ENCODE measurements around the gene AUH.
"Not testable (repeated sequence)": the region's sequence is repeated elsewhere in the genome, so short reads cannot be mapped to it uniquely, and the experiment has no call there.

Gene AUH

DNA sequence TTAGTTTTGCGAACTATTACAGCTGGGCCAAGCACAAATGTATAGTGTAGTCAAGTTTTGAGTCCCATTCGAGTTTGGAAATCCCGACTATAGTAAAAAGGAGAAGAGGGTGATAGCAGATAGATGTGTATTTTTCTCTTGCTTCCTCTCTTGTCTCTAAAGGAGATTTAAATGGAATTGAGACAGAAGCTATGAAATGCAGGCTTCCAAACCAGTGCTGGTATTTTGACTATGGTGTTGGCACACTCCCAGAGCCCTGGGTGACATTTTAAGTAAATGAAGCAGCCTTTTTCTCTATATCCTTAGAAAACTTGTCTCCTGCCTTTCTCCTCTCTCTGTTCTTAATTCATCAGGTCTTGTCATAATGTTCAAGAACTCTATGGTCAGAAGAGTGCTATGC, 17.7 kb upstream of the AUH start:
- no peak for DNase-seq

DNA sequence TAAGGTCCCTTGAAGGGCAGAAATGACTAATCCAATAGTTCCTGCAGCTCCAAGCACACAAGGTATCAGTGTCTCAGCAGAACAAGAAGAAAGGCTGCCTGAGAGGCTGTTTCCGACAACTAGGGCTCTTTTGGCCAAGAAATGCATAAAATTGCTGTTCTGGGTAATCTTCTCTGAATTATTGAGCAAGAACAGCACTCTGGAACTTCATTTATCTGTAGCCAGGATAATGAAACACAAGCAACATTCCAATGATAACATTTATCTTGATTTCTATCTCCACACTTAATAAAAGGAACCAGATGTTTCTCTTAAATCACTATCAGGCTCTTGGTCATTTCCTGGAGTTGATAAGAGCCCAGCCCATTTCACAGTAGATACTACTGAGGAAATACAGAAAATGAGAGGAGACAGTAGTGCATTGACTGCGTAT, 17.0 kb upstream of the AUH start:
- DNase-seq = no peak

DNA sequence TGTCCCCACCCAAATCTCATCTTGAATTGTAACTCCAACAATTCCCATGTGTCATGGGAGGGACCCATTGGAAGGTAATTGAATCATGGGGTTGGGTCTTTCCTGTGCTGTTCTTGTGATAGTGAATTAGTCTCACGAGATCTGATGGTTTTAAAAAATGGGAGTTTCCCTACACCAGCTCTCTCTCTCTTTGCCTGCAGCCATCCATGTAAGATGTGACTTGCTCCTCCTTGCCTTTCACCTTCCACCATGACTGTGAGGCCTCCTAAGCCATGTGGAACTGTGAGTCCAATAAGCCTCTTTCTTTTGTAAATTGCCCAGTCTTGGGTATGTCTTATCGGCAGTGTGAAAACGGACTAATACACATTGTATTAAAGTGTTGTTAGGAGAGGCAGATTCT, 16.3 kb upstream of the AUH start:
- DNase-seq = not testable (repeated sequence)

DNA sequence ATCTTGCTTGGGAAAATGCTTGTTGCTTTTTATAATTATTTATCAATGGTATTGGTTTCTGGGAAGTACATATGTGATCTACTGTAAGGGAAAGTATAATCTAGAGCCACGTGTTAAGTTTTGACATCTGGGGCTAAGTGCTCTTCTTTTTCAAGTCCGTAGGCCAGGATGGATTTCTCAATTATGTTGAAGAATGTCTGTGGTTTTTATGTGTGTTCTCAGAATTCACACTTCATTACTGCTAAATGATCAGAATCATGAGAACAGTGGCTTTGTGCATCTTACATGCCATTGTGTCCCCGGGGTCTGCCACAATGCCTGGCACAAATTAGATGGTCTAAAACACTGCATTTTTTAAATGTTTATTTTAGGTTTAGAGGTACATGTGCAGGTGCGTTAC, 14.5 kb upstream of the AUH start:
- DNase-seq = no peak

DNA sequence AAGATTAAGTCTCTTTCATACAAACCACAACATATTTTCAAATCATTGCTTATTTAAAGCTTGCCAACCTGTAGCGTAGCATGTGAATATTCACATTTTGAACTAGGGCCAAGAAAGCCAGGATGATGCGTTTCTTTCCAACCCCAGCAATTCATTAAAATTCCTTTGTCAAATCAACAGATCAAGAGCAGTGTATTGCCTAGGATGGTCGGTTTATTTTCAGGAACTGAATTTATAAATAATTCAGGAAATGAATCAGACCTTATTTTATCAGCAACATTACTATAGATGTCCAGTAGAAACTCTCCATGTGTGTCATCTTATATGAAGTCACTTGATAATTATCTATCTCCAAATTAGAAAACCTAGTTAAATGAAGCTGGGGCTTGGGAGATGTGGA, 13.2 kb upstream of the AUH start:
- DNase-seq = no peak

DNA sequence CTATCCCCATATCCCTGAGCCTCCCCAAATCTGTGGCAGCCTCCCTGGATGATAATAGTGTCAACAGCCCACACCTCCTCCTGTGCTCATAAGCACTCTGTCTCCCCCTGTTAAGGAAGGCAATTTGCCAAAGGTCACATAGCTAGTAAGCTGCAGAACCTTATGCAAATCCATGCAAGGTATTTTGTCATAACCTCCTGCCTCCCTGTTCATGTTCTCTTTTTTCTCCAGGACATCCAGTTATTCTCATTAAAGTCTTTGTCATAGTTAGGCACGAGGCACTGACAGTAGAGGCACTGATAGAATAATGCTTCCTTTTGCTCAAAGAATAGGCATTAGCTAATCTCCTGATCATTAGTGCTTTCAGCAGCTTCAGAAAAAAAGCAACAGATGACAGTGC, 10.2 kb upstream of the AUH start:
- DNase-seq = peak in 2 of 51 donors; percentile 6 to 30

DNA sequence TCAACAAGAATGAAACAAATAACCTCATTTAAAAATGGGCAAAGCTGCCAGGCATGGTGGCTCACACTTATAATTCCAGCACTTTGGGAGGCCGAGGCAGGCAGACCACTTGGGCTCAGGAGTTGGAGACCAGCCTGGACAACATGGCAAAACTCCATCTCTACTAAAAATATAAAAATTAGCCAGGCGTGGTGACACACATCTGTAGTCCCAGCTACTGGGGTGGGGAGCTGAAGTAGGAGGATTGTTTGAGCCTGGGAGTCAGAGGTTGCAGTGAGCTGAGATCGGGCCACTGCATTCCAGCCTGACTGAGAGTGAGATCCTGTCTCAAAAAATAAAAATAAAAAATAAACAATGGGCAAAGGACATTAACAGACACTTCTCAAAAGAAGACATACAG, 8.3 kb upstream of the AUH start:
- DNase-seq = not testable (repeated sequence)

DNA sequence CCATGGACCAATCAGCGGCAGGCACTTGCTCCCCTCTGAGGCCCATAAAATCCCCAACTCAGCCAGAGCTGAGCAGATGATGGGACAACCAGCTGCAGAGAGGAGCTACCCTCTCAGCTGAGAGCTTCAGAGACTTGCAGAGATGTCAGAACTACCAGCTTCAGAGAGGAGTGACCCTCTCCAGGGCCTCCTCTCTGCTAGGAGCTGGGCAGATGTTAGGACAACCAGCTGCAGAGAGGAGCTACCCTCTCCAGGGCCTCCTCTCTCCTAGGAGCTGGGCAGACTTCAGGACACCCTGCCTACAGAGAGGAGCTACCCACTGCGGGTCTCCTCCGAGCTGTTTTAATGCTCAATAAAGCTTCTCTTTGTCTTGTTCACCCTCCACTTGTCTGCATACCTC, 3.0 kb upstream of the AUH start:
- DNase-seq = no peak

DNA sequence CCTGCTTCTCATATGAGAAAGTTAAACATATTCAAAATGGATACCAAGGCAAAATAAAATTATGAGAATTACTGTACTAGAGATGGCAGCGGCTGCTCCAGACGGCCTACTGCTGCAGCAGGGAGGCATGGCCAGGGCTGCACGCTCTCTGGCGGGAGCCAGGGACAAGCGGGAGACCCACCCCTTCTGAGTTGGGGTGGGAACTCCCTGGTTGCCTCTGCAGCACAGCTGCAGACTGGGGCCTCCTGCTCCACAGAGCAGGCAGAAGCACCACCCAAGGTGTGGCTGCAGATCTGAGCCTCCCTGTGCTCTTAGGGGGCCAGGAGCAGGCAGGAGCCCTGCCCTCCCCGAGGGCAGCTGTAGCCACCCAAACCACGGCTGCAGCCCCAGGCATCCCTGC, 2.3 kb upstream of the AUH start:
- DNase-seq = no peak

DNA sequence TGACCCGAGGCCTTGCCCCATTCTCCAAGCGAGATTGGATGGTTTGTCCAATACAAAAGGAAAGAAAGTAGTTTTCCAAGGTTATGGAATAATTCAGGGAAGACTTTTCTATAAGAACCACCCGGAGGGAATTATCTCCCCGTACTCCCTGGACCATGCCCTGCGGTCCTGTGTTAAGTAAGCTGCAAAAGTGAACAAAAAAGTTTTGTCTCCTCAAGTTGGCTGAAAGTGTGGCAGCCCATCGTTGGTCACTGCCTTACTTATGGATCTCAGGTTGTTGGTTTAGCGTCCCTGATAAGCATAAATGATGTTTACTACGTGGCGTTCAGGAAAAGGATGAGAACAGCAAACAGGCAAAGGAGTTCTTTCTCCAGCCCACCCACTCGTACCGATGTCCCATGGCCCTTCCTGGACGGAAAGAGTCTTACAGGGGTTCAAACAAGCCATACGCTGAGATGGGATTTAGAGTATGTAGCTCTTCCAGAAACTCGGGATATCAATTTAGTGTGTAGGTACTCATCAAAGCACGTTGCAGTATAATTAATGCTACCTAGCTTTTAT, 413 bp upstream of the AUH start:
- DNase-seq = no peak

DNA sequence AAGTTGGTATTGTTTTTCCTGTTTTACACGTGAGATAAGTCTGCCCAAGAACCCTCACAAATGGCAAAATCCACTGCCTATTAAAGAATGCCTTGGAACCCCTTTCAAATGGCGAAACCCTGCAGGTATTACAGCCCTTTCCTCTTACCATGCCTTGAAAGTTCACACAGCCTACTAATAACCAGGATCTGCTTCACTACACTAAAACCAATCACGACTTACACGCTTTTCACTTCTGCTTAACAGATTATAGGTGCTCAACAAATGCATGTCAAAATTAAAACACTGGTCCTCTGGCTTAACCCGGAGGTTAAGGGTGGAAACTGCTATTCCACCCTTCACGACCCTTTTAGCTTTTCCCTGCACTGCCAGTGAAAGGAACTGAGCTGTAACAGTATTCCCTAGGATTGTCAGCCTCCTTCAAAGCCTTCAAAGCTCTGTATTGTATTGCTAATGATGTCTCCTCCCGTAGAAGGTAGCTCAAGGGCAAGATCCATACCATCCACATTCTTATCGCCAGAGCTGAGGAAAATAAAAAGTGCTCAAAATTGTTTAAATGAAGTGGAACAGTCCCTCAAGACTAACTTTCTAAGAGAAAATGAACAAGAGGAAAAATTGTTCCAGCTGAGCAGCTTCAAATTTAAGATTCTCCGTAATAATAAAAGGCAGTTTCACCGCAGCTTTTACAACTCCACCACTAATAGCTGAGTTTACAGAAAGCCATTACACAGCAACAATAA, 997 bp downstream of the AUH start:
- peak in 3 of 51 donors; percentile 2 to 46 (median 10) for DNase-seq

DNA sequence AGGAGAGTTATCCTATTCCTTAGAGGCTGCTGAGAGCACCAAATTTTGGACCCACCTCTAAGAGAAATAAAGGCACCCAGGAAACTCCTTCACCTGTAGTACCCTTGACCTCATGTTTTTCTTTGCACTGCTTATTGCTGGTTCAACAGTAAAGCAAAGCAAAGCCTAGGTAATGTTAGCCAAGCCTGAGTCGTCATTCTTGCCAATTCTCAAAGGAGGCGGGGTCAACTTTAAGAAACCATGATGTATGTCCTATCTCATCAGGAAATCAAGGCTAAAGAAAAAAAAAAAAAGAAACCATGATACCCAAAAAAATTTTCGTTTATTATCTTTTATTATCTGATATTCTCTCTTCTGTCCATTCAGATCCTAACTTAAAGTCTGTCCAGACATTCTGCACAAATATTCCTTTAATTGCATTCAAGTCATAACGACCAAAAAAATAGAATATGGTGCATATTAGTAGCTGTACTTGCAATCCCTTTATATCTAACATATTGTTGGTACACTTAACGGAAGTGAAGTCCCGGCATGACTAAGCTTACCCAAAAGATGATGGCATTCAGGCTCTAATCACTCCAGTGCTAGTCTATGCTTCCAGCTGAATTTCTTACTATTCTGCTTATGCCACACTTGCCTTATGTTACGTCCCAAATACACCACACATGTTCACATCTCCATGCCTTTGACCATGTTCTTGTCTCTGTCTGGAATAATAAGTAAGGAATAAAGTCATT, 1.8 kb downstream of the AUH start:
- DNase-seq = no peak

DNA sequence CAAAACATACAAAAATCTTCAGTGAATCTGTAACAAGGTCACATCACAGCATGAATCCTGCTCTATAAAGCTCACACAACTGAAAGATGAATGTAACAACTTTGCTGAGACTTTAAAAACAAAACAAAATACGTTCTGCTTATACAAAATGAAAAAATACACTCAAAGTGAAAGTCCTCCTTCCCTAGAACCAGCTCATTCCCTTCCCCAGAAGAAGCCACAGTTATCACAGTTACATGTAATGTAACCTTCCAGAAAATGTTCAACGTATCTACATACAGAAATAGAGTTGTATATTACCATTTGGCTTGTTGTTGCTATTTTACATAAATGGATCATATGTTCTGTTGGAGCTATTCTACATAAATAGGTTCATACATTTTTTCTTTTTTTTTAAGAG, 2.6 kb downstream of the AUH start:
- no peak for DNase-seq

DNA sequence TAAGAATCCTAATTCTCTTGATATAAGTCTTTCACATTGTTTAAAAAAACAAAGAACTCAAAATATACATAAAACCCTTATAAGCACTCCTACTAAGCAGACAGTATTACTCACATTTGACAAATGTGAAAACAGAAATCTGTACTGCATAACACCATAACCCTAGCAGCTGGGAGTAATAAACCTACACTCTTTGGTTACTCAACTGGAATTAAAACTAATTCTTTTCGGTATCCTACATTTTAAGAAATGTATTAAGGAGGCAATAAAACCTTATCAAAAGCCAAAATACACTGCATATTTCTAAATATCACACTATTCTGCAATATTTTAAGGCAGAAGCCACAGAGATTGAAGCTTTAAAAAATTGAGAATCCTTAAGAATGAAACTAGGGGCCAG, 6.8 kb downstream of the AUH start:
- DNase-seq = no peak

DNA sequence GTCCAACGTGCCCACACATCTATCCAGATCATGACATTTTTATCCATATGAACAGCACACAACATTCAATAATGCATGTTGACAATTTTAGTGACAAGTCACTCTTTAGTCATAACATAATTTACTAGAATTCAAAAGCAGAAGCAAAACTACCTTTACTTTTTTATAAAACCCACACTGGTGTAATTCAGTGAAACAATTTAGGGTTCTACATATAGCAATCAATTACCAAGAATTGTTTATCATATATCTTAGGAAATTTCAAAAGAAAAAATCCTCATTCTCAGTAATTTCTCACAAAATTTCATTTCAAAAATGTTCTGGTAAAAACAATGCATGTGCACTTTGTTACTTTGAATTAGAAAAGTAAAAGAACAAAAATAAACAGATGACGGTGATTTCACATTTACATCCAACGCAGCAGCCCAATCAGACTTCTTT, 12.6 kb downstream of the AUH start:
- DNase-seq = no peak

DNA sequence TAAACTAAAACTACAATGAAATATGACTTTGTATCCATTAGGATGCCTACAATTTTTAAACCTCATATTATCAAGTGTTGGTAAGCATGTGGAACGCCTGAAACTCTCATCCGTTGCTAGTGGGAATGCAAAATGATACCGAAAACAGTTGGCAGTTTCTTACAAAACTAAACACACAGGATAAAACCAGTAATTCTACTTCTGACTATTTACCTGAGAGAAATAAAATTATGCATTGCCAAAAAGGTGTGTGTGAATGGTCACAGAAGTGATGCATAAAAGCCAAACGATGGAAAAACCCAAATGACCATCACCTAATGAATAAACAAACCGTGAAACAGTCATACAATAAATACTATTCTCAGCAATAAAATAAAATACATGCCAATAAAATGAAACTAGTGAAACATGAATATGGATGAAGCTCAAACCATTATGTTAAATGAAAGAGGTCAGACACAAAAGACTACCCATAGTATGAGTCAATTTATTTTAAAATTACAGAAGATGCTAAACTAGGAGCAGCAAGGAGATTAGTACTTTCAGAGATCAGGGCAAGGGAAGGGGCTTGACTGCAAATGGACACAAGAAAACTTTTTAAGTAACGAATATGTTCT, 13.4 kb downstream of the AUH start:
- no peak for DNase-seq

DNA sequence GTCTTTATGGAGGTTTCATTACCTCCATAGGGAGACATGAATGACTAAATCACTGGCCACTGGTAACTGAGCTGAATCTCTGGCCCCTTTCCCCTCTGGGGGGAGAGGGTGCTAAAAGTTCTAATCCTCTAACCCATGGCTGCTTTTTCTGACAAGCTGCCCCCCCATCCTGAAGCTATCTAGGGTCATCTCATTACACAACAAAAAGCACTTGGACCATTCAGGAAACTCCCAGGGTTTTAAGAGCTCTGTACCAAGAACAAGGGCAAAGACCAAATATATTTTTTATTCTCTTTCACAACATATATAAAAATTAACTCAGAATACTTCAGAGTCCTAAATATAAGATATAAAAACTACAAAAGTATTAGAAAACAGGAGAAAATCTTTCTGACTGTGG, 14.3 kb downstream of the AUH start:
- no peak for DNase-seq

DNA sequence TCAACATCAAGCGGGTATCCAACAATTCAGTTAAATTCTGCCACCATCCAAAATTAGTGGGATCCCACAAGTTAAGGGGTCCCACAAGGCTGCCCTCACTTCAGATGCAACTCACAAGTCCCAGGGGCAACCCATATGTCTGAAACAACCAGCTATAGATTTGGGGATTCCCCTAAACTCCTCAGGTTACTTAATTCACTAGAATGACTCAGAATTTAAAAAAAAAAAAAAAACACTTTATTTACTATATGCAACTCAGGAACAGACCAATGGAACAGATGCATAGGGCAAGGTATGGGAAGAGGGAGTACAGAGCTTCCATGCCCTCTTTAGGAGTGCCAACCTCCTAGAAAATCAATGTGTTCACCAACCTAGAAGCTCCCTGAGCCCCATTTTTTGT, 15.1 kb downstream of the AUH start:
- no peak for DNase-seq

DNA sequence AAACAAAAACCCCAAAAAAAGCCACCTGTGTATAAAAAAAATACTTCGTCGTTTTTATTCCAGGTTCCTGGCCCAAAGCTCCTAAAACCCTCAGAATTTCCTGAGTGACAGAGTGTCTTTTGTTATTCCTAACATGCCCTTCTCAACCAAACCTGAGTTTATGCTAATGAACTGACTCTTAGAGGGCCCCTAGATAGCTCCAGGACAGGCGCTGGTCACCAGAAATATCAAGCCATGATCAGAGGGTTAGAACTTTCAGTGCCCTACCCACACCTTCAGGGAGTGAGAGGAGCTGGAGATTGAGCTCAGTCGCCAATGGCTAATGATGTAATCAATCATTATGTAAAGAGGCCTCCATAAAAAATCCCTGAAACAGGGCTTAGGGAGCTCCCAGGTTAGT, 15.7 kb downstream of the AUH start:
- DNase-seq = no peak

DNA sequence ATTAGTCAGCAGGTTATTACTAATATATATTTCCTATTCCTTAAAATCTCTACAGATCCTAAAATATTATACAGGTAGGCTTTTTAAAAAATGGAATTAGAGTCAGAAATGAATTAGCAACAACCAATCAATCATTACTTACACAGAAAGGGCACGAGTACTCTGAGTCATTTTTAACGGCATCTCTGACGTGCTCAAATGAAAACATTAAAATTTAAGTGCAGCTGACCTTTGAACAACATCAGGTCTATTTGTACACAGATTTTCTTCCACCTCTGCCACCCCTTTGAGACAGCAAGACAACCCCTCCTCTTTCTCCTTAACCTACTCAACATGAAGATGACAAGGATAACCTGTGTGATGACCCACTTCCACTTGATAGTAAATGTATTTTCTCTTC, 19.1 kb downstream of the AUH start:
- no peak for DNase-seq

DNA sequence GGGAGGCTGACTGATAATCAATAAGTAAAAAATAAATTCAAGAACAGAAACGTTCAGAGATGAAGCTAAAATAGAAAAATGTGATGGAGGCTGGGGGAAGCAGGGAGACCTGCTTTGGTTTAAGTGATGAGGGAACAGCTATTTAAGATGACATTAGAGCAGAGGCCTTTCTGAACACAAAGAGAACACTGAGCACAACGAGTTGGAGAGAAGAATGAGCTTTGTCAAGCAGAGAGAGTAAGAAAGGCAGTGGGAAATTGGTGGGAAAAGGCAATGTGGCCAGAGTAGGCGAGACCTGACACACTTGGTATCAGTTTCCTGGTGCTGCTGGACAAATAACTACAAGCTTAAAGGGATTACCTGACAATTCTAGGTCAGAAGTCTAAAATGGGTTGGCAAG, 20.0 kb downstream of the AUH start:
- no peak for DNase-seq

DNA sequence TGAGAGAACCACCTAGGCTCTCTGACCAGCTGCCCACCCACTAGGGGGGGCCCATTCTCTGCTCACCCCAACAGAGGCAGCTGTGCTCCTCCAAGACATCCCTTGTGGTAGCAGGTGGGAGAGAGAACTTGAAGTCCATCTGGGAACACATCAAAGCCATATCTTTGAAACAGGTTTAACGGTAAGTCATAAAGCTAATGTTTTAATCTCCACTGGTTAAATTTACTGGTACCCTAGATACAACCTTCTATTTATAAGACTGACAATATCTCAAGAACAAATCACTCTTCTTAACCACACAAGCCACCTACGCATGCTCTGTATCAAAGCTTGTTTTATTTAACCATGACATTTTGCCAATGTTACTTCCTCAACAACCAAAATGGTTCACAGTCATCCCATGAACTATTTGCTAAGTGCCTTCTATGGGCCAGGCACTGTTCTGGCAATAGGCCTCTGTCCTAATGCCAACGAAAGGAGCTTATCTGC, 20.4 kb downstream of the AUH start:
- DNase-seq = no peak

All from hypothalamus (tissue), 51 donors.